SK-N-SH (cell line): Measurements from ENCODE around the gene SLC26A8. TPM values are rescaled to one million over a fixed set of nuclear protein-coding genes. Genes with fewer than 3 reads are reported as not detected.

ENCODE experiments used
- CTCF ChIA-PET: fragments of 300-600, 350-600 bp; formaldehyde crosslinking; extraction: SDS; loops from one replicate; lab custom pipeline; 2021; lab: Yijun Ruan, JAX
- POLR2A ChIA-PET: fragments of 350-600 bp; sonication (Branson Sonifier 250); formaldehyde crosslinking; extraction: SDS; loops from one replicate; lab custom pipeline; 2020; ENCODE audit warnings: antibody characterized with exemption, inconsistent platforms; lab: Yijun Ruan, JAX
- DNase-seq: peaks from one replicate; pipeline ENCODE4 v3.0.0; 2012
- H2AFZ ChIP-seq: fragments of 200-600 bp; sonication (generic); 2 replicates; pipeline ENCODE4 v1.8.1; 2016; ENCODE audit warnings: antibody characterized with exemption, mild to moderate bottlenecking, low read depth
- H3F3A ChIP-seq: fragments of 200-600 bp; sonication (generic); replicated peaks from 2 replicates; pipeline ENCODE3; 2016; ENCODE audit warnings: antibody characterized with exemption, mild to moderate bottlenecking; ENCODE audit not compliant: insufficient read depth
- H3K27ac ChIP-seq, 2 experiments: fragments of 200-500 bp in 1 of 2; fragments of 200-600 bp in 1 of 2; sonication (Bioruptor generic) in 1 of 2; sonication (generic), shearing (Covaris generic) in 1 of 2; 2 replicates each; pipeline versions ENCODE4 v1.5.1 to v1.6.1; 2014 to 2016; ENCODE audit warnings: low read depth in 2 of 2, inconsistent platforms in 1 of 2, low read length in 1 of 2, mild to moderate bottlenecking in 1 of 2, mixed read lengths in 1 of 2
- H3K27me3 ChIP-seq: fragments of 200-600 bp; sonication (generic), shearing (Covaris generic); 2 replicates; pipeline ENCODE4 v1.6.1; 2016; ENCODE audit warnings: mixed run types; ENCODE audit not compliant: insufficient read depth
- H3K36me3 ChIP-seq, 2 experiments: fragments of 200-500 bp in 1 of 2; fragments of 200-600 bp in 1 of 2; sonication (Bioruptor generic) in 1 of 2; sonication (generic) in 1 of 2; replicated peaks in 1 of 2; 2 replicates each; pipeline versions ENCODE3 to v1.5.1; 2014 to 2016; ENCODE audit warnings: low read length in 1 of 2, mild to moderate bottlenecking in 1 of 2; ENCODE audit not compliant: insufficient read depth in 2 of 2, control insufficient read depth in 1 of 2
- H3K4me1 ChIP-seq, 2 experiments: fragments of 200-500 bp in 1 of 2; fragments of 200-600 bp in 1 of 2; sonication (Bioruptor generic) in 1 of 2; sonication (generic), shearing (Covaris generic) in 1 of 2; 2 replicates each; pipeline versions ENCODE4 v1.5.1 to v1.6.1; 2014 to 2016; ENCODE audit warnings: low read depth in 1 of 2, low read length in 1 of 2, mixed run types in 1 of 2; ENCODE audit not compliant: insufficient read depth in 2 of 2, control insufficient read depth in 1 of 2
- H3K4me2 ChIP-seq: fragments of 200-600 bp; sonication (generic), shearing (Covaris generic); 2 replicates; pipeline ENCODE4 v1.6.1; 2017; ENCODE audit warnings: mixed run types
- H3K4me3 ChIP-seq, 2 experiments: fragments of 200-500 bp in 1 of 2; fragments of 200-600 bp in 1 of 2; sonication (Bioruptor generic) in 1 of 2; sonication (generic), shearing (Covaris generic) in 1 of 2; 2 replicates each; pipeline versions ENCODE4 v1.5.1 to v1.8.1; 2014 to 2016; ENCODE audit warnings: low read depth in 2 of 2, inconsistent platforms in 1 of 2, low read length in 1 of 2, mild to moderate bottlenecking in 1 of 2, mixed read lengths in 1 of 2, moderate library complexity in 1 of 2
- H3K79me2 ChIP-seq: fragments of 200-600 bp; sonication (generic); 2 replicates; pipeline ENCODE4 v1.8.1; 2017; ENCODE audit warnings: mild to moderate bottlenecking; ENCODE audit not compliant: insufficient read depth
- H3K9ac ChIP-seq: fragments of 200-600 bp; sonication (generic); 2 replicates; pipeline ENCODE4 v1.6.1; 2017; ENCODE audit warnings: mixed run types
- H3K9me2 ChIP-seq: fragments of 200-600 bp; sonication (generic); 2 replicates; pipeline ENCODE4 v1.6.1; 2017; ENCODE audit warnings: mixed run types
- H3K9me3 ChIP-seq: fragments of 200-600 bp; sonication (generic); 2 replicates; pipeline ENCODE4 v1.6.1; 2017; ENCODE audit warnings: mixed run types, mild to moderate bottlenecking, moderate library complexity
- H4K20me1 ChIP-seq: fragments of 200-600 bp; sonication (generic); 2 replicates; pipeline ENCODE4 v1.6.1; 2017; ENCODE audit warnings: mild to moderate bottlenecking, mixed run types; ENCODE audit not compliant: insufficient read depth
- CHD2 ChIP-seq: fragments of 150-350 bp; IDR thresholded peaks from 2 replicates; pipeline ENCODE4 v1.6.1; 2018; ENCODE audit warnings: low read length; ENCODE audit not compliant: partially characterized antibody
- ELF1 ChIP-seq: IDR thresholded peaks from 2 replicates; pipeline ENCODE4 v1.4.0; 2012
- EZH2phosphoT487 ChIP-seq: fragments of 200-600 bp; sonication (generic); IDR thresholded peaks from 2 replicates; pipeline ENCODE4 v1.6.1; 2017; ENCODE audit warnings: low read depth, mixed run types, mild to moderate bottlenecking, antibody characterized with exemption, moderate library complexity, borderline replicate concordance
- FOSL2 ChIP-seq: IDR thresholded peaks from 2 replicates; pipeline ENCODE4 v1.4.0; 2012; ENCODE audit warnings: low read depth, mild to moderate bottlenecking, moderate library complexity, borderline replicate concordance
- FOXJ3 ChIP-seq: sonication (generic); formaldehyde crosslinking; IDR thresholded peaks from 2 replicates; pipeline ENCODE4 v1.5.1; 2020; ENCODE audit warnings: mild to moderate bottlenecking, missing genetic modification reagents
- FOXM1 ChIP-seq: IDR thresholded peaks from 2 replicates; pipeline ENCODE4 v1.4.0; 2012; ENCODE audit warnings: low read depth, mild to moderate bottlenecking
- GATA2 ChIP-seq: sonication (generic); formaldehyde crosslinking; IDR thresholded peaks from 2 replicates; pipeline ENCODE4 v1.5.0; 2020; ENCODE audit warnings: mild to moderate bottlenecking, missing genetic modification reagents
- IRF3 ChIP-seq: fragments of 150-350 bp; IDR thresholded peaks from 2 replicates; pipeline ENCODE4 v1.6.1; 2016; ENCODE audit warnings: mild to moderate bottlenecking, low read depth, low read length
- JUND ChIP-seq: IDR thresholded peaks from 2 replicates; pipeline ENCODE4 v1.4.0; 2012
- MAX ChIP-seq: IDR thresholded peaks from 2 replicates; pipeline ENCODE4 v1.4.0; 2012; ENCODE audit warnings: low read depth
- MEF2A ChIP-seq: IDR thresholded peaks from 2 replicates; pipeline ENCODE4 v1.4.0; 2012; ENCODE audit warnings: low read depth, borderline replicate concordance
- MXI1 ChIP-seq: IDR thresholded peaks from 2 replicates; pipeline ENCODE4 v1.6.1; 2012; ENCODE audit warnings: mild to moderate bottlenecking, low read depth, low read length, improper control_type of control experiment
- RCOR1 ChIP-seq: fragments of 150-350 bp; IDR thresholded peaks from 2 replicates; pipeline ENCODE4 v1.6.1; 2017; ENCODE audit warnings: antibody characterized with exemption, low read length
- RXRA ChIP-seq: IDR thresholded peaks from 2 replicates; pipeline ENCODE4 v1.4.0; 2012; ENCODE audit warnings: low read depth, mild to moderate bottlenecking, borderline replicate concordance
- TEAD4 ChIP-seq: IDR thresholded peaks from 2 replicates; pipeline ENCODE4 v1.4.0; 2012; ENCODE audit warnings: mild to moderate bottlenecking, borderline replicate concordance; ENCODE audit not compliant: insufficient read depth
- USF1 ChIP-seq: IDR thresholded peaks from 2 replicates; pipeline ENCODE4 v1.4.0; 2012; ENCODE audit warnings: low read depth, borderline replicate concordance
- YY1 ChIP-seq: IDR thresholded peaks from 2 replicates; pipeline ENCODE4 v1.4.0; 2012; ENCODE audit warnings: low read depth, mild to moderate bottlenecking
- WGBS: methylation state at CpG from one replicate; pipeline ENCODE4 v1.1.6; 2017; ENCODE audit warnings: low lambda C conversion rate; 5-methylcytosine and 5-hydroxymethylcytosine counted together
- polyA plus RNA-seq, 3 experiments: library from polyadenylated mRNA; depleted of rRNA; stranded (reverse); fragments of >200 nt; gene quantifications; 2 replicates each; pipeline ENCODE4 v1.2.3, GENCODE V29; 2012
- TF ChIP-seq, protein P1 (sequence below): IDR thresholded peaks from 2 replicates; pipeline ENCODE4 v1.6.1; 2012; ENCODE audit warnings: mild to moderate bottlenecking, low read depth, low read length, moderate library complexity
- TF ChIP-seq, protein P2 (sequence below): fragments of 200-600 bp; sonication (generic); IDR thresholded peaks from 2 replicates; pipeline ENCODE4 v1.6.1; 2017; ENCODE audit warnings: antibody characterized with exemption, mild to moderate bottlenecking, moderate library complexity

Gene SLC26A8
- polyA plus RNA-seq, 1 of the 3 experiments (the other 2 are of a cell fraction) = not detected

GRCh38 chr6:35922139-35922554 is 102.3 kb downstream of the SLC26A8 start:
- Histone ChIP-seq H3K4me2 (peak overlapping the region; percentile 85; the same call in 1 of the 2 replicates), H3K4me3 (no peak overlapping the region), H3K9ac (no peak overlapping the region), H3K9me3 (no peaks in the 10 kb centered on the region), H3K79me2 (peaks cover 37% of the 10 kb centered on the region), H2AFZ (peak overlapping the region; percentile 93; the same call in 1 of the 2 replicates), H3K36me3 (no peaks in the 10 kb centered on the region), H3K9me2 (no peaks in the 10 kb centered on the region), H3K4me1 (peaks cover 7 to 9% of the 10 kb centered on the region in 2 experiments; a peak in 3 of 4 replicates), H3K27me3 (no peaks in the 10 kb centered on the region), H3F3A (no peaks in the 10 kb centered on the region), H4K20me1 (peaks cover 7% of the 10 kb centered on the region; the same call in 1 of the 2 replicates), H3K27ac (no peak overlapping the region)
- 71% methylated on average over 5 of the region's 5 CpGs for WGBS
- POLR2A ChIA-PET = no interaction called here
- CTCF ChIA-PET = interaction anchor here (1.9 kb wide), 1 partner anchor 173 kb away, joined by 9 read pairs; no protein-coding TSS in a partner anchor
- DNase-seq = no peak
- TF ChIP-seq FOSL2 (no peak), YY1 (no peak), JUND (no peak), FOXM1 (no peak), IRF3 (no peak), RXRA (no peak), GATA2 (no peak), TEAD4 (no peak), ELF1 (no peak), MEF2A (no peak), CHD2 (no peak), MXI1 (no peak), FOXJ3 (CRISPR knock-in tag) (no peak), RCOR1 (no peak), EZH2phosphoT487 (no peak), MAX (no peak), USF1 (no peak)
- TF ChIP-seq, protein P1, sequence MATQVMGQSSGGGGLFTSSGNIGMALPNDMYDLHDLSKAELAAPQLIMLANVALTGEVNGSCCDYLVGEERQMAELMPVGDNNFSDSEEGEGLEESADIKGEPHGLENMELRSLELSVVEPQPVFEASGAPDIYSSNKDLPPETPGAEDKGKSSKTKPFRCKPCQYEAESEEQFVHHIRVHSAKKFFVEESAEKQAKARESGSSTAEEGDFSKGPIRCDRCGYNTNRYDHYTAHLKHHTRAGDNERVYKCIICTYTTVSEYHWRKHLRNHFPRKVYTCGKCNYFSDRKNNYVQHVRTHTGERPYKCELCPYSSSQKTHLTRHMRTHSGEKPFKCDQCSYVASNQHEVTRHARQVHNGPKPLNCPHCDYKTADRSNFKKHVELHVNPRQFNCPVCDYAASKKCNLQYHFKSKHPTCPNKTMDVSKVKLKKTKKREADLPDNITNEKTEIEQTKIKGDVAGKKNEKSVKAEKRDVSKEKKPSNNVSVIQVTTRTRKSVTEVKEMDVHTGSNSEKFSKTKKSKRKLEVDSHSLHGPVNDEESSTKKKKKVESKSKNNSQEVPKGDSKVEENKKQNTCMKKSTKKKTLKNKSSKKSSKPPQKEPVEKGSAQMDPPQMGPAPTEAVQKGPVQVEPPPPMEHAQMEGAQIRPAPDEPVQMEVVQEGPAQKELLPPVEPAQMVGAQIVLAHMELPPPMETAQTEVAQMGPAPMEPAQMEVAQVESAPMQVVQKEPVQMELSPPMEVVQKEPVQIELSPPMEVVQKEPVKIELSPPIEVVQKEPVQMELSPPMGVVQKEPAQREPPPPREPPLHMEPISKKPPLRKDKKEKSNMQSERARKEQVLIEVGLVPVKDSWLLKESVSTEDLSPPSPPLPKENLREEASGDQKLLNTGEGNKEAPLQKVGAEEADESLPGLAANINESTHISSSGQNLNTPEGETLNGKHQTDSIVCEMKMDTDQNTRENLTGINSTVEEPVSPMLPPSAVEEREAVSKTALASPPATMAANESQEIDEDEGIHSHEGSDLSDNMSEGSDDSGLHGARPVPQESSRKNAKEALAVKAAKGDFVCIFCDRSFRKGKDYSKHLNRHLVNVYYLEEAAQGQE = no peak
- TF ChIP-seq, protein P2, sequence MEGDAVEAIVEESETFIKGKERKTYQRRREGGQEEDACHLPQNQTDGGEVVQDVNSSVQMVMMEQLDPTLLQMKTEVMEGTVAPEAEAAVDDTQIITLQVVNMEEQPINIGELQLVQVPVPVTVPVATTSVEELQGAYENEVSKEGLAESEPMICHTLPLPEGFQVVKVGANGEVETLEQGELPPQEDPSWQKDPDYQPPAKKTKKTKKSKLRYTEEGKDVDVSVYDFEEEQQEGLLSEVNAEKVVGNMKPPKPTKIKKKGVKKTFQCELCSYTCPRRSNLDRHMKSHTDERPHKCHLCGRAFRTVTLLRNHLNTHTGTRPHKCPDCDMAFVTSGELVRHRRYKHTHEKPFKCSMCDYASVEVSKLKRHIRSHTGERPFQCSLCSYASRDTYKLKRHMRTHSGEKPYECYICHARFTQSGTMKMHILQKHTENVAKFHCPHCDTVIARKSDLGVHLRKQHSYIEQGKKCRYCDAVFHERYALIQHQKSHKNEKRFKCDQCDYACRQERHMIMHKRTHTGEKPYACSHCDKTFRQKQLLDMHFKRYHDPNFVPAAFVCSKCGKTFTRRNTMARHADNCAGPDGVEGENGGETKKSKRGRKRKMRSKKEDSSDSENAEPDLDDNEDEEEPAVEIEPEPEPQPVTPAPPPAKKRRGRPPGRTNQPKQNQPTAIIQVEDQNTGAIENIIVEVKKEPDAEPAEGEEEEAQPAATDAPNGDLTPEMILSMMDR = no peak
